GM12891 (cell line): ENCODE measurements around the gene C16orf90.

Source experiments
- DNase-seq: peaks from one replicate; pipeline ENCODE4 v3.0.0; 2011; ENCODE audit warnings: low spot score; ENCODE audit not compliant: insufficient read length
- FAIRE-seq: peaks from 2 replicates; lab custom pipeline; 2011; peaks lifted over from hg19 to GRCh38; lab: Jason Lieb, UNC
- PAX5 ChIP-seq: IDR thresholded peaks from 2 replicates; pipeline ENCODE4 v1.6.1; 2011; ENCODE audit warnings: low read length, moderate library complexity, mild to moderate bottlenecking; ENCODE audit not compliant: insufficient read depth, severe bottlenecking
- POLR2A ChIP-seq: IDR thresholded peaks from 2 replicates; pipeline ENCODE4 v1.6.1; 2011; ENCODE audit warnings: low read depth, low read length, control low read depth
- POLR2AphosphoS5 ChIP-seq: IDR thresholded peaks from 2 replicates; pipeline ENCODE4 v1.6.1; 2011; ENCODE audit warnings: low read depth, low read length, control low read depth
- POU2F2 ChIP-seq: IDR thresholded peaks from 2 replicates; pipeline ENCODE4 v1.6.1; 2011; ENCODE audit warnings: low read depth, mild to moderate bottlenecking, control low read depth, low read length, moderate library complexity
- SPI1 ChIP-seq: IDR thresholded peaks from 2 replicates; pipeline ENCODE4 v1.6.1; 2011; ENCODE audit warnings: low read depth, low read length, control low read depth
- TAF1 ChIP-seq: IDR thresholded peaks from 2 replicates; pipeline ENCODE4 v1.6.1; 2011; ENCODE audit warnings: low read depth, low read length, control low read depth

The C16orf90 gene

DNA sequence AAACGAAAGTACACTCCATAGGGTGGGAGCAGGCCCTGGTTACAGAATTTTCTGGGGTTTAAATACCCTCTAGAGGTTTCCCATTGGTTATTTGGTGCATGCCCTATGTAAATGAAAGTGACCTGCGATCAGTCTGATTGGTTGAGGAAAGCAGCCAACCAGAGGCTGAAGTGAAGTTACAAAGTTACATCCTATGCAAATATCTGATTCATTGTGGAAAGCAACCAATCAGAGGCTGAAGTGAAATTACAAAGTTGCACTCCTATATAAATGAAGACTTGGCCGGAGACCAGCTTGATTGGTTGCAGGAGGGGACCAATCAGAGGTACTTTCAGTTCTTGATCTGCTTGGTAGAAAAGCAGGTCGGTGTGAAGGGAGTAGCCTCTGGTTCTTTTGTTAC lies 27.4 kb downstream of the C16orf90 start:
- FAIRE-seq = no peak
- TF ChIP-seq POLR2A = no peak
- no peak for TF ChIP-seq POU2F2
- no peak for TF ChIP-seq PAX5
- TF ChIP-seq SPI1 = no peak
- no peak for TF ChIP-seq POLR2AphosphoS5
- DNase-seq = no peak

GRCh38 chr16:3467182-3467581 lies 28.1 kb downstream of the C16orf90 start:
- FAIRE-seq (no peak), DNase-seq (no peak)
- TF ChIP-seq POU2F2 (no peak), PAX5 (no peak), POLR2A (no peak), POLR2AphosphoS5 (no peak), SPI1 (no peak)

GRCh38 chr16:3465911-3466584 lies 29.2 kb downstream of the C16orf90 start:
- FAIRE-seq (no peak), DNase-seq (no peak)
- TF ChIP-seq POLR2AphosphoS5 (no peak), POLR2A (no peak), POU2F2 (no peak), SPI1 (no peak), PAX5 (no peak), TAF1 (no peak)

- DNase-seq (no peak), FAIRE-seq (no peak)
- no peak for TF ChIP-seq POLR2AphosphoS5
- TF ChIP-seq PAX5 = no peak
- no peak for TF ChIP-seq POU2F2
- TF ChIP-seq TAF1 = no peak
- no peak for TF ChIP-seq POLR2A
- no peak for TF ChIP-seq SPI1
Observed at GRCh38 chr16:3465301-3465700, 30.0 kb downstream of the C16orf90 start.

- FAIRE-seq = peak; percentile 23
- TF ChIP-seq POU2F2 = no peak
- no peak for TF ChIP-seq TAF1
- TF ChIP-seq POLR2AphosphoS5 = no peak
- no peak for DNase-seq
Observed at GRCh38 chr16:3461151-3461550, 34.1 kb downstream of the C16orf90 start.

DNA sequence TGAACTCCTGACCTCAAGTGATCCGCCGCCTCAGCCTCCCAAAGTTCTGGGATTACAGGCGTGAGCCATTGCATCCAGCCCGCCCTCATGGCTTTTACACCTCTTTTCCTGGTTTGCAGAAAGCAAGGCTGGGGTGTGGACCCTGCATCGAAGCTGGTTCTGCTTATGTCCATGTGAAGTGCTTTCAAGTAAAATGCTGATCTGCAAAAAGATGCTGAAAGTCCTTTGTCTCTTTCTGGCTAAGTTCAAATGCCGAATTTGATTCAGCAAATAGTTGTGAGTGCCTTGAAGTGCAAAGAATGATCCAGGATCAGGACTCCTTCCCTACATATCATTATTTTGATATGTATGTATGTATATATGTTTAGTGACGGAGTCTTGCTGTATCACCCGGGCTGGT lies 34.7 kb downstream of the C16orf90 start:
- TF ChIP-seq SPI1 = no peak
- no peak for TF ChIP-seq POLR2AphosphoS5
- TF ChIP-seq PAX5 = no peak
- TF ChIP-seq TAF1 = no peak
- no peak for TF ChIP-seq POU2F2
- TF ChIP-seq POLR2A = no peak
- FAIRE-seq (no peak), DNase-seq (no peak)

DNA sequence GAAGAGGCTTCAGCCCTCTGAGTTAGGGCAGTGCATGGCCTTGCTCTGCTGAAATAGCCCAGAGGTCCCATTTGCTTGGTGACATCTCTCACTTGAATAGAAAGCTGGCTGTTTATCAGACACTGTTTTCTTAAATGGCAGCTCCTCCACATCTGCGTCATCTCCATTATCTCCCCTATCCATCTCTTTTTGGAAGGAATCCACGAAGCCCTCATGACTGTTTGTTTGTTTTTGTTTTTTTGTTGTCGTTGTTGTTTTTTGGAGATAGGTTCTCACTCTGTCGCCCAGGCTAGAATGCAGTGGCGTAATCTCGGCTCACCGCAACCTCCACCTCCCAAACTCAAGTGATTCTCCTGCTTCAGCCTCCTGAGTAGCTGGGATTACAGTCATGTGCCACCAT lies 35.2 kb downstream of the C16orf90 start:
- FAIRE-seq (no peak), DNase-seq (no peak)
- no peak for TF ChIP-seq PAX5
- TF ChIP-seq POLR2A = no peak
- no peak for TF ChIP-seq POLR2AphosphoS5
- TF ChIP-seq SPI1 = no peak
- TF ChIP-seq POU2F2 = no peak
- no peak for TF ChIP-seq TAF1

DNA sequence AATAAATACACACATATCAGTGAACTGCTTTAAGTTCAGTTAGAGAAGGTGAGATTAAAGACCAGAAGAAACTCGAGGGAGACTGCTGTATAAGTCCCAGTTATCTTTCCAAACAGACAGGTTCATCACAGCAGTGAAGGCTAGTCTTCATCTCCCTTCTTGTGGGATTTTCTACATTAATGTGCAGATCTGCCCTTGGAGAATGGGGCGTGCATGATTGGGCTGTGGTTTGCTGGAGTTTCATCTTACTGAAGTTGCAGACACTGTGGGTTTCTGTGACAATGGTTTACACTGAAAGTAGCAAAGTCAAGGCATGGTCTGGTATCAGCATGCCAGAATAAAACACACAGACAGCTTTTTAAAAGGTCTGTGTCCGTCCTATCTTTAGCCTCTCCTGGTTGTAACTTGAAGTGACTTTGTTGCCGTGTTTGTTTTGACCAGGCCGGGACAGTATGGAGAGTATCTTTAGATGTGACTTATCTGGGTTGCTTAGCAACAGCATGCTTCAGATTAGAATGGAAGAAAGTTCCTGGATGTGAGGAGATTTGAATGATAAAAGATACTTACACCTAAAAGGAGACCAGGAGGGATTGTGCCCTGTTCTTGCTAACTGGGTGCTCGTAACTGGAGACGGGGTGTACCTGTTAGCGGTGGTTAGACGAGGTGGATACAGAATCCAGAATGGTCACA lies 35.7 kb downstream of the C16orf90 start:
- TF ChIP-seq POLR2AphosphoS5 (no peak), POU2F2 (no peak), SPI1 (no peak), TAF1 (no peak), PAX5 (no peak), POLR2A (no peak)
- FAIRE-seq = peak; percentile 68
- no peak for DNase-seq

DNA sequence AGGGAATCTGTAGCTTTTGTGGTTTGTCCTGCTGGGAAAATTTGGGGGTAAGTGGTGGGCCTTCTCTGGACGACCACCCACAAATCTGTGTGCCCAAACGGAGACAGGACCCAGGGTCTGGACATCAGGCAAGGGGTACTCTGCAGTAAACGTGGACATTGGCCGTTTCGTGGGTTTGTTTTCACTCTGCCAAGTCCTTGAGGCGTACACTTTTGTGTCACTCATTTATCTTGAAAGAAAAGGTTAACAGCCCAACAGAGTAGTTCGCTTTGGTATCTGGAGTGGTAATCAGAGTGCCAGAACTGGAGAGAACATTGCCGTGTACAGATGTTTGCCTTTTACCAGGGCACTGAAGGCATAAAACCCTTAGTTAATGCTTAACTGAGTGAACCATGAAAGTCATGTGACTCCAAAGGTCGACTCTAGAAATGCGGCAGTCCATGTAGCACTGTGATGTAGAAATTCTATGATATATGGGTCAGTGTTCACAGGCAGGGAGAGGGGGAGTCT lies 36.4 kb downstream of the C16orf90 start:
- peak; percentile 26 for FAIRE-seq
- no peak for TF ChIP-seq POLR2A
- no peak for TF ChIP-seq PAX5
- no peak for TF ChIP-seq TAF1
- no peak for TF ChIP-seq POLR2AphosphoS5
- no peak for TF ChIP-seq SPI1

GRCh38 chr16:3458278-3458851 lies 36.9 kb downstream of the C16orf90 start:
- TF ChIP-seq PAX5 = no peak
- TF ChIP-seq SPI1 = no peak
- no peak for TF ChIP-seq TAF1
- DNase-seq (no peak), FAIRE-seq (peak; percentile 83)

More for the DNA sequence above, 36.4 kb downstream of the C16orf90 start:
- DNase-seq = no peak
